OCI-LY7 (cell line): ENCODE measurements around the gene ATG16L2.

ENCODE experiments used
- EZH2phosphoT487 ChIP-seq: fragments of 200-600 bp; sonication (generic); IDR thresholded peaks from 2 replicates; pipeline ENCODE4 v1.6.1; 2018; ENCODE audit warnings: low read depth, borderline replicate concordance, mild to moderate bottlenecking, mixed run types, antibody characterized with exemption, low read length, moderate library complexity, mixed read lengths
- TF ChIP-seq, protein P1 (sequence below): fragments of 200-600 bp; sonication (generic); conservative IDR thresholded peaks from 2 replicates; pipeline ENCODE4 v1.5.1; 2014; ENCODE audit warnings: mild to moderate bottlenecking, antibody characterized with exemption, low read length, moderate library complexity, mixed read lengths

DNA sequence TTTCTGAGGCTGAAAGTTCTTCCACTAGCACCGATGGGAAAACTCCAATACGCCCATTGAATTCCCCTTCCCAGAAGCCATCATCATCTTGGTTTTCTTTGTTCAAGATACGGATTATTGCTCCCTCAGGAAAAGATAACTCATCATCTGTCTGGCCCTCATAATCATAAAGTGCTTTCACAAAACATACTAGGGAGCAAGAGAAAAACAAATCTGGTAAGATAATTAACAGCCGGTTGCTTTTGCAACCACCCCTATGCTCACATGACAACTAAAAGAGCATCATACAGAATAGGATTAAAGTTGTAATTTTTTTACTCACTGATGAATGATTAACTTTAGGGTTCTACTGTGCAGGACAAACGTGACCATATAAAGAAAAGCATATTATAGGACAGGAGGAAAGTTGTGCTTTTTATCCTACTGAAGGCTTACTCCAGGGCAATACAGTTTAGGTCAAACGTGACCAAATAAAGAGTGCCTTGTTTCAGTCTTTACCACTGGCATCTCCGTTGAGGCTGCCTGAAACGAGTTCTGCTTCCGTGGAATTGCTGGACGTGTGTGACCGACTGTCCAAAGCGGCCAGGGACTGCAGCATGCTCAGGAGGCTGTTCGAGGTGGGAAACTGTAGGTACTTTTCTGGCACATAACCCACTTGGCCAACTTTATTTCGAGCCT lies 28.6 kb downstream of the ATG16L2 start:
- TF ChIP-seq, protein P1, sequence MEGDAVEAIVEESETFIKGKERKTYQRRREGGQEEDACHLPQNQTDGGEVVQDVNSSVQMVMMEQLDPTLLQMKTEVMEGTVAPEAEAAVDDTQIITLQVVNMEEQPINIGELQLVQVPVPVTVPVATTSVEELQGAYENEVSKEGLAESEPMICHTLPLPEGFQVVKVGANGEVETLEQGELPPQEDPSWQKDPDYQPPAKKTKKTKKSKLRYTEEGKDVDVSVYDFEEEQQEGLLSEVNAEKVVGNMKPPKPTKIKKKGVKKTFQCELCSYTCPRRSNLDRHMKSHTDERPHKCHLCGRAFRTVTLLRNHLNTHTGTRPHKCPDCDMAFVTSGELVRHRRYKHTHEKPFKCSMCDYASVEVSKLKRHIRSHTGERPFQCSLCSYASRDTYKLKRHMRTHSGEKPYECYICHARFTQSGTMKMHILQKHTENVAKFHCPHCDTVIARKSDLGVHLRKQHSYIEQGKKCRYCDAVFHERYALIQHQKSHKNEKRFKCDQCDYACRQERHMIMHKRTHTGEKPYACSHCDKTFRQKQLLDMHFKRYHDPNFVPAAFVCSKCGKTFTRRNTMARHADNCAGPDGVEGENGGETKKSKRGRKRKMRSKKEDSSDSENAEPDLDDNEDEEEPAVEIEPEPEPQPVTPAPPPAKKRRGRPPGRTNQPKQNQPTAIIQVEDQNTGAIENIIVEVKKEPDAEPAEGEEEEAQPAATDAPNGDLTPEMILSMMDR = no peak
- no peak for TF ChIP-seq EZH2phosphoT487
